Liver (tissue), 2 donors: ENCODE data around the gene ABAT.

Experiments used
- YY1 ChIP-seq: IDR thresholded peaks from 2 replicates; pipeline ENCODE4 v1.6.1; 2016; ENCODE audit warnings: antibody characterized with exemption, mild to moderate bottlenecking
- TF ChIP-seq, protein P1 (sequence below): IDR thresholded peaks from 2 replicates; pipeline ENCODE4 v1.6.1; 2016; ENCODE audit warnings: antibody characterized with exemption
- TF ChIP-seq, protein P2 (sequence below): fragments of 150-350 bp; IDR thresholded peaks from 2 replicates; pipeline ENCODE4 v1.5.1; 2017; ENCODE audit warnings: improper control_type of control experiment, low read depth, low read length; ENCODE audit not compliant: missing input control
- donor health status: healthy.

GRCh38 chr16:8768283-8768682 is 93.9 kb downstream of the ABAT start:
- TF ChIP-seq, protein P1, sequence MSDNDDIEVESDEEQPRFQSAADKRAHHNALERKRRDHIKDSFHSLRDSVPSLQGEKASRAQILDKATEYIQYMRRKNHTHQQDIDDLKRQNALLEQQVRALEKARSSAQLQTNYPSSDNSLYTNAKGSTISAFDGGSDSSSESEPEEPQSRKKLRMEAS = no peak
- TF ChIP-seq, protein P2, sequence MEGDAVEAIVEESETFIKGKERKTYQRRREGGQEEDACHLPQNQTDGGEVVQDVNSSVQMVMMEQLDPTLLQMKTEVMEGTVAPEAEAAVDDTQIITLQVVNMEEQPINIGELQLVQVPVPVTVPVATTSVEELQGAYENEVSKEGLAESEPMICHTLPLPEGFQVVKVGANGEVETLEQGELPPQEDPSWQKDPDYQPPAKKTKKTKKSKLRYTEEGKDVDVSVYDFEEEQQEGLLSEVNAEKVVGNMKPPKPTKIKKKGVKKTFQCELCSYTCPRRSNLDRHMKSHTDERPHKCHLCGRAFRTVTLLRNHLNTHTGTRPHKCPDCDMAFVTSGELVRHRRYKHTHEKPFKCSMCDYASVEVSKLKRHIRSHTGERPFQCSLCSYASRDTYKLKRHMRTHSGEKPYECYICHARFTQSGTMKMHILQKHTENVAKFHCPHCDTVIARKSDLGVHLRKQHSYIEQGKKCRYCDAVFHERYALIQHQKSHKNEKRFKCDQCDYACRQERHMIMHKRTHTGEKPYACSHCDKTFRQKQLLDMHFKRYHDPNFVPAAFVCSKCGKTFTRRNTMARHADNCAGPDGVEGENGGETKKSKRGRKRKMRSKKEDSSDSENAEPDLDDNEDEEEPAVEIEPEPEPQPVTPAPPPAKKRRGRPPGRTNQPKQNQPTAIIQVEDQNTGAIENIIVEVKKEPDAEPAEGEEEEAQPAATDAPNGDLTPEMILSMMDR = no peak
- no peak for TF ChIP-seq YY1
